Neural progenitor cell (in vitro differentiated cells): ENCODE results near the gene EHF. TPM values are rescaled to one million over a fixed set of nuclear protein-coding genes. Genes with fewer than 3 reads are reported as not detected.

Experiments
- DNase-seq: peaks from one replicate; pipeline ENCODE4 v3.0.0-alpha.2; 2016; ENCODE audit warnings: low spot score
- H2AFZ ChIP-seq: fragments of 200-600 bp; sonication (generic); replicated peaks from 2 replicates; pipeline ENCODE4 v1.6.1; 2016; ENCODE audit warnings: antibody characterized with exemption
- H3F3A ChIP-seq: fragments of 200-600 bp; sonication (generic); 2 replicates; pipeline ENCODE4 v1.6.1; 2016; ENCODE audit warnings: antibody characterized with exemption, low read depth
- H3K27ac ChIP-seq: fragments of 200-600 bp; sonication (generic); 2 replicates; pipeline ENCODE4 v1.5.1; 2016; ENCODE audit warnings: mild to moderate bottlenecking
- H3K27me3 ChIP-seq: fragments of 200-600 bp; sonication (generic); 2 replicates; pipeline ENCODE4 v1.6.1; 2016; ENCODE audit warnings: mild to moderate bottlenecking, moderate library complexity
- H3K36me3 ChIP-seq: fragments of 200-600 bp; sonication (generic); 2 replicates; pipeline ENCODE4 v1.5.1; 2016
- H3K4me1 ChIP-seq: fragments of 200-600 bp; sonication (generic); 2 replicates; pipeline ENCODE4 v1.6.1; 2016; ENCODE audit warnings: mixed run types
- H3K4me2 ChIP-seq: fragments of 200-600 bp; sonication (generic); 2 replicates; pipeline ENCODE4 v1.6.1; 2016
- H3K4me3 ChIP-seq: fragments of 200-600 bp; sonication (generic); 2 replicates; pipeline ENCODE4 v1.5.1; 2016
- H3K79me2 ChIP-seq: fragments of 200-600 bp; sonication (generic); 2 replicates; pipeline ENCODE4 v1.6.1; 2016; ENCODE audit warnings: low read depth
- H3K9ac ChIP-seq: fragments of 200-600 bp; sonication (generic); 2 replicates; pipeline ENCODE4 v1.6.1; 2016
- H3K9me3 ChIP-seq: fragments of 200-600 bp; sonication (generic); 2 replicates; pipeline ENCODE4 v1.5.1; 2016; ENCODE audit warnings: low read depth
- H4K20me1 ChIP-seq: fragments of 200-600 bp; sonication (generic); 2 replicates; pipeline ENCODE4 v1.6.1; 2016; ENCODE audit warnings: low read depth
- H3K27ac Mint-ChIP-seq: 3 replicates; pipeline ENCODE4 v1.8.0; 2021; ENCODE audit warnings: mixed read lengths
- H3K27me3 Mint-ChIP-seq: 2 replicates; pipeline ENCODE4 v1.8.0; 2022; ENCODE audit warnings: low read depth, mild to moderate bottlenecking, inconsistent platforms, moderate library complexity, mixed read lengths; ENCODE audit not compliant: insufficient read depth
- H3K36me3 Mint-ChIP-seq: 3 replicates; pipeline ENCODE4 v1.8.0; 2021; ENCODE audit warnings: mixed read lengths
- H3K4me1 Mint-ChIP-seq: 3 replicates; pipeline ENCODE4 v1.8.0; 2021; ENCODE audit warnings: mixed read lengths
- H3K4me3 Mint-ChIP-seq: 3 replicates; pipeline ENCODE4 v1.8.0; 2021; ENCODE audit warnings: mild to moderate bottlenecking, moderate library complexity, mixed read lengths
- H3K9me3 Mint-ChIP-seq: 3 replicates; pipeline ENCODE4 v1.8.0; 2020; ENCODE audit warnings: mixed read lengths
- CTCF ChIP-seq: fragments of 200-600 bp; sonication (generic); IDR thresholded peaks from 2 replicates; pipeline ENCODE4 v1.5.1; 2017; ENCODE audit warnings: antibody characterized with exemption, mild to moderate bottlenecking
- EZH2 ChIP-seq: fragments of 200-600 bp; sonication (generic); IDR thresholded peaks from 2 replicates; pipeline ENCODE4 v1.6.1; 2017; ENCODE audit warnings: antibody characterized with exemption, mild to moderate bottlenecking, moderate library complexity
- EZH2phosphoT487 ChIP-seq: fragments of 200-600 bp; sonication (generic); IDR thresholded peaks from 2 replicates; pipeline ENCODE4 v1.6.1; 2017; ENCODE audit warnings: antibody characterized with exemption
- total RNA-seq: library from RNA; depleted of rRNA; stranded (reverse); fragments of >200 nt; gene quantifications from 2 replicates; pipeline ENCODE4 v1.2.3, GENCODE V29; 2015; ENCODE audit warnings: low replicate concordance

Gene EHF
- total RNA-seq, 1 donor from 2014 or later: not detected

- TF ChIP-seq EZH2: no peak
- TF ChIP-seq CTCF: no peak
- no peak for TF ChIP-seq EZH2phosphoT487
- Histone ChIP-seq H3K79me2 (no peaks in the 10 kb centered on the region), H3K4me2 (no peak overlapping the region), H3K36me3 (no peaks in the 10 kb centered on the region), H3K27me3 (no peaks in the 10 kb centered on the region), H3K4me3 (no peak overlapping the region), H4K20me1 (no peaks in the 10 kb centered on the region), H3K4me1 (peaks cover 4% of the 10 kb centered on the region), H3K27ac (no peak overlapping the region), H3F3A (no peaks in the 10 kb centered on the region), H3K9ac (no peak overlapping the region), H2AFZ (no peak overlapping the region), H3K9me3 (no peaks in the 10 kb centered on the region)
- peaks cover 3% of the 10 kb centered on the region for H3K27me3 Mint-ChIP-seq
- no peak overlapping the region for H3K27ac Mint-ChIP-seq
- DNase-seq: no peak
- H3K9me3 Mint-ChIP-seq: no peaks in the 10 kb centered on the region
- H3K36me3 Mint-ChIP-seq: no peaks in the 10 kb centered on the region
- H3K4me1 Mint-ChIP-seq: peaks cover 7% of the 10 kb centered on the region
- no peak overlapping the region for H3K4me3 Mint-ChIP-seq
Observed at GRCh38 chr11:34605481-34606325, 15.2 kb upstream of the EHF start.

- H3K4me3 Mint-ChIP-seq: no peak overlapping the region
- no peak for DNase-seq
- H3K9me3 Mint-ChIP-seq: no peaks in the 10 kb centered on the region
- H3K9ac ChIP-seq: no peak overlapping the region
- H3K27me3 ChIP-seq: no peaks in the 10 kb centered on the region
- H3K79me2 ChIP-seq: no peaks in the 10 kb centered on the region
- no peaks in the 10 kb centered on the region for H3K36me3 Mint-ChIP-seq
- no peak overlapping the region for H2AFZ ChIP-seq
- no peak overlapping the region for H3K27ac ChIP-seq
- no peak overlapping the region for H3K27ac Mint-ChIP-seq
- no peaks in the 10 kb centered on the region for H3F3A ChIP-seq
- H3K9me3 ChIP-seq: no peaks in the 10 kb centered on the region
- no peak for TF ChIP-seq EZH2phosphoT487
- no peak for TF ChIP-seq EZH2
- H3K4me1 ChIP-seq: no peaks in the 10 kb centered on the region
- H4K20me1 ChIP-seq: no peaks in the 10 kb centered on the region
- H3K4me3 ChIP-seq: no peak overlapping the region
- peaks cover 3% of the 10 kb centered on the region for H3K27me3 Mint-ChIP-seq
- no peak overlapping the region for H3K4me2 ChIP-seq
- no peaks in the 10 kb centered on the region for H3K4me1 Mint-ChIP-seq
- no peaks in the 10 kb centered on the region for H3K36me3 ChIP-seq
Observed at GRCh38 chr11:34606326-34607120, 14.4 kb upstream of the EHF start.

- DNase-seq: no peak
- TF ChIP-seq EZH2phosphoT487: no peak
Observed at GRCh38 chr11:34609187-34609751, 11.6 kb upstream of the EHF start.

GRCh38 chr11:34609850-34610249 is 11.0 kb upstream of the EHF start:
- no peak overlapping the region for H3K9ac ChIP-seq
- H2AFZ ChIP-seq: no peak overlapping the region
- H3K36me3 ChIP-seq: no peaks in the 10 kb centered on the region
- H3K4me3 ChIP-seq: no peak overlapping the region
- no peak overlapping the region for H3K27ac ChIP-seq
- Mint-ChIP-seq H3K9me3 (no peaks in the 10 kb centered on the region), H3K27ac (no peak overlapping the region), H3K36me3 (no peaks in the 10 kb centered on the region), H3K27me3 (no peaks in the 10 kb centered on the region), H3K4me1 (peaks cover 6% of the 10 kb centered on the region), H3K4me3 (no peak overlapping the region)
- no peaks in the 10 kb centered on the region for H3K79me2 ChIP-seq
- TF ChIP-seq EZH2 (no peak), CTCF (no peak), EZH2phosphoT487 (no peak)
- no peak for DNase-seq
- no peaks in the 10 kb centered on the region for H3K9me3 ChIP-seq
- H3F3A ChIP-seq: no peaks in the 10 kb centered on the region
- H4K20me1 ChIP-seq: no peaks in the 10 kb centered on the region
- no peaks in the 10 kb centered on the region for H3K4me1 ChIP-seq
- H3K4me2 ChIP-seq: no peak overlapping the region
- H3K27me3 ChIP-seq: no peaks in the 10 kb centered on the region

More at GRCh38 chr11:34609187-34609751, 11.6 kb upstream of the EHF start:
- H3K4me3 Mint-ChIP-seq: no peak overlapping the region
- Histone ChIP-seq H3K9ac (no peak overlapping the region), H3K27ac (no peak overlapping the region), H3K4me2 (no peak overlapping the region), H3K4me3 (no peak overlapping the region), H3K9me3 (no peaks in the 10 kb centered on the region), H3F3A (no peaks in the 10 kb centered on the region), H4K20me1 (no peaks in the 10 kb centered on the region), H3K4me1 (no peaks in the 10 kb centered on the region), H3K27me3 (no peaks in the 10 kb centered on the region), H2AFZ (no peak overlapping the region), H3K79me2 (no peaks in the 10 kb centered on the region), H3K36me3 (no peaks in the 10 kb centered on the region)
- no peaks in the 10 kb centered on the region for H3K36me3 Mint-ChIP-seq
- peaks cover under 1% of the 10 kb centered on the region for H3K4me1 Mint-ChIP-seq
- no peak overlapping the region for H3K27ac Mint-ChIP-seq
- no peaks in the 10 kb centered on the region for H3K27me3 Mint-ChIP-seq
- H3K9me3 Mint-ChIP-seq: no peaks in the 10 kb centered on the region
